Middle frontal gyrus (tissue), 1 donor: ENCODE results near the gene DOCK1.

Experiments
- DNase-seq: peaks from one replicate; pipeline ENCODE4 v3.0.0-alpha.2; 2015; ENCODE audit warnings: low spot score; ENCODE audit errors: extremely low spot score

The DOCK1 gene

GRCh38 chr10:127203067-127203466, 297.8 kb downstream of the DOCK1 start:
- no peak for DNase-seq

GRCh38 chr10:127207081-127207480, 301.9 kb downstream of the DOCK1 start:
- no peak for DNase-seq

GRCh38 chr10:127210936-127211466, 305.8 kb downstream of the DOCK1 start:
- no peak for DNase-seq

- DNase-seq = no peak
These were observed 310.6 kb downstream of the DOCK1 start for GRCh38 chr10:127215866-127216265.

GRCh38 chr10:127216274-127216673, 311.0 kb downstream of the DOCK1 start:
- no peak for DNase-seq

GRCh38 chr10:127216786-127217185, 311.6 kb downstream of the DOCK1 start:
- DNase-seq = no peak

- DNase-seq = no peak
These were observed 313.4 kb downstream of the DOCK1 start for GRCh38 chr10:127218658-127219057.

GRCh38 chr10:127221281-127221680, 316.1 kb downstream of the DOCK1 start:
- no peak for DNase-seq

GRCh38 chr10:127227027-127227426, 321.8 kb downstream of the DOCK1 start:
- no peak for DNase-seq

- DNase-seq = no peak
These were observed 322.4 kb downstream of the DOCK1 start for GRCh38 chr10:127227663-127228062.

- DNase-seq = no peak
These were observed 323.1 kb downstream of the DOCK1 start for GRCh38 chr10:127228195-127228787.

GRCh38 chr10:127234306-127234800, 329.1 kb downstream of the DOCK1 start:
- DNase-seq = no peak

- no peak for DNase-seq
These were observed 331.0 kb downstream of the DOCK1 start for GRCh38 chr10:127236266-127236665.

GRCh38 chr10:127242914-127243313, 337.7 kb downstream of the DOCK1 start:
- no peak for DNase-seq

- DNase-seq = no peak
These were observed 338.5 kb downstream of the DOCK1 start for GRCh38 chr10:127243490-127244272.

GRCh38 chr10:127245456-127245855, 340.2 kb downstream of the DOCK1 start:
- DNase-seq = no peak

- no peak for DNase-seq
These were observed 344.8 kb downstream of the DOCK1 start for GRCh38 chr10:127250031-127250430.

GRCh38 chr10:127252818-127253217, 347.6 kb downstream of the DOCK1 start:
- DNase-seq = no peak

GRCh38 chr10:127254276-127254675, 349.0 kb downstream of the DOCK1 start:
- no peak for DNase-seq

GRCh38 chr10:127257395-127257794, 352.2 kb downstream of the DOCK1 start:
- no peak for DNase-seq

GRCh38 chr10:127259347-127259746, 354.1 kb downstream of the DOCK1 start:
- no peak for DNase-seq

- DNase-seq = no peak
These were observed 357.4 kb downstream of the DOCK1 start for GRCh38 chr10:127262606-127263005.

GRCh38 chr10:127265288-127265687, 360.1 kb downstream of the DOCK1 start:
- no peak for DNase-seq
